Thoracic aorta (tissue), 2 donors: ENCODE data around the gene B4GAT1. TPM values are rescaled to one million over a fixed set of nuclear protein-coding genes. Genes with fewer than 3 reads are reported as not detected.
"Not testable (repeated sequence)": the region's sequence is repeated elsewhere in the genome, so short reads cannot be mapped to it uniquely, and the experiment has no call there.

ENCODE experiments used
- ATAC-seq: fragments of 150-250 bp; one replicate; pipeline ENCODE4 v1.8.0; 2017; ENCODE audit warnings: low read depth; ENCODE audit not compliant: insufficient number of reproducible peaks, low FRiP score
- DNase-seq: peaks from one replicate; pipeline ENCODE4 v3.0.0-alpha.2; 2020; ENCODE audit warnings: low spot score
- H3K27ac ChIP-seq, 2 donors: fragments of 200-600 bp; sonication (generic); 1 replicate in 1 of 2; 2 replicates in 1 of 2; pipeline ENCODE4 v1.5.1; 2016; ENCODE audit warnings: mild to moderate bottlenecking in 2 of 2, moderate library complexity in 2 of 2
- H3K27me3 ChIP-seq: fragments of 200-600 bp; sonication (generic); replicated peaks from 2 replicates; pipeline ENCODE4 v1.6.0; 2016; ENCODE audit warnings: mild to moderate bottlenecking; ENCODE audit not compliant: insufficient read depth
- H3K36me3 ChIP-seq: fragments of 200-600 bp; sonication (generic); one replicate; pipeline ENCODE4 v1.5.1; 2016
- H3K4me1 ChIP-seq, 2 donors: fragments of 200-600 bp; sonication (generic); 1 replicate in 1 of 2; 2 replicates in 1 of 2; pipeline versions ENCODE4 v1.5.1 to v1.6.0; 2016; ENCODE audit warnings: low read depth in 2 of 2, mild to moderate bottlenecking in 1 of 2; ENCODE audit not compliant: control insufficient read depth in 1 of 2
- H3K4me3 ChIP-seq: fragments of 200-600 bp; sonication (generic); 2 replicates; pipeline ENCODE4 v1.5.1; 2016; ENCODE audit warnings: mild to moderate bottlenecking
- H3K9me3 ChIP-seq: fragments of 200-600 bp; sonication (generic); 2 replicates; pipeline ENCODE4 v1.5.1; 2016
- total RNA-seq, 2 donors: library from RNA; depleted of rRNA; stranded (reverse); fragments of >200 nt; gene quantifications; one replicate each; pipeline versions ENCODE4 v1.1.0 to v1.2.3, GENCODE V29; 2016
- TF ChIP-seq, protein P1 (sequence below): fragments of 200-600 bp; sonication (generic); IDR thresholded peaks from one replicate; pipeline ENCODE4 v1.5.1; 2019; ENCODE audit warnings: antibody characterized with exemption

B4GAT1 gene
- total RNA-seq, 2 donors from 2014 or later, result 15.7 to 34.1 TPM

- Histone ChIP-seq H3K27me3 (no peaks in the 10 kb centered on the region), H3K36me3 (no peaks in the 10 kb centered on the region), H3K4me1 (peaks cover under 1 to 9% of the 10 kb centered on the region in 2 donors), H3K27ac (no peak overlapping the region), H3K4me3 (no peak overlapping the region), H3K9me3 (no peaks in the 10 kb centered on the region)
- DNase-seq (no peak), ATAC-seq (no peak)
- TF ChIP-seq, protein P1, sequence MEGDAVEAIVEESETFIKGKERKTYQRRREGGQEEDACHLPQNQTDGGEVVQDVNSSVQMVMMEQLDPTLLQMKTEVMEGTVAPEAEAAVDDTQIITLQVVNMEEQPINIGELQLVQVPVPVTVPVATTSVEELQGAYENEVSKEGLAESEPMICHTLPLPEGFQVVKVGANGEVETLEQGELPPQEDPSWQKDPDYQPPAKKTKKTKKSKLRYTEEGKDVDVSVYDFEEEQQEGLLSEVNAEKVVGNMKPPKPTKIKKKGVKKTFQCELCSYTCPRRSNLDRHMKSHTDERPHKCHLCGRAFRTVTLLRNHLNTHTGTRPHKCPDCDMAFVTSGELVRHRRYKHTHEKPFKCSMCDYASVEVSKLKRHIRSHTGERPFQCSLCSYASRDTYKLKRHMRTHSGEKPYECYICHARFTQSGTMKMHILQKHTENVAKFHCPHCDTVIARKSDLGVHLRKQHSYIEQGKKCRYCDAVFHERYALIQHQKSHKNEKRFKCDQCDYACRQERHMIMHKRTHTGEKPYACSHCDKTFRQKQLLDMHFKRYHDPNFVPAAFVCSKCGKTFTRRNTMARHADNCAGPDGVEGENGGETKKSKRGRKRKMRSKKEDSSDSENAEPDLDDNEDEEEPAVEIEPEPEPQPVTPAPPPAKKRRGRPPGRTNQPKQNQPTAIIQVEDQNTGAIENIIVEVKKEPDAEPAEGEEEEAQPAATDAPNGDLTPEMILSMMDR, result no peak
Observed at GRCh38 chr11:66322732-66323427, 24.5 kb downstream of the B4GAT1 start.

- Histone ChIP-seq H3K27ac (no peak overlapping the region), H3K4me1 (peaks cover 8 to 18% of the 10 kb centered on the region in 2 donors)
Observed at GRCh38 chr11:66321606-66322005, 25.8 kb downstream of the B4GAT1 start.

DNA sequence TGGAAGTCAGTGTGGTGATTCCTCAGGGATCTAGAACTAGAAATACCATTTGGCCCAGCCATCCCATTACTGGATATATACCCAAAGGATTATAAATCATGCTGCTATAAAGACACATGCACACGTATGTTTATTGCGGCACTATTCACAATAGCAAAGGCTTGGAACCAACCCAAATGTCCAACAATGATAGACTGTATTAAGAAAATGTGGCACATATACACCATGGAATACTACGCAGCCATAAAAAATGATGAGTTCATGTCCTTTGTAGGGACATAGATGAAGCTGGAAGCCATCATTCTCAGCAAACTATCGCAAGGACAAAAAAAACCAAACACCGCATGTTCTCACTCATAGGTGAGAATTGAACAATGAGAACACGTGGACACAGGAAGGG is 26.7 kb downstream of the B4GAT1 start:
- ATAC-seq, DNase-seq: not testable (repeated sequence)
- H3K4me1 ChIP-seq, result peaks cover 11 to 24% of the 10 kb centered on the region in 2 donors

More at GRCh38 chr11:66321606-66322005, 25.8 kb downstream of the B4GAT1 start:
- no peaks in the 10 kb centered on the region for H3K36me3 ChIP-seq
- TF ChIP-seq, protein P1, result no peak
- no peak for ATAC-seq
- no peak for DNase-seq
- H3K9me3 ChIP-seq, result no peaks in the 10 kb centered on the region
- no peak overlapping the region for H3K4me3 ChIP-seq
- no peaks in the 10 kb centered on the region for H3K27me3 ChIP-seq

DNA sequence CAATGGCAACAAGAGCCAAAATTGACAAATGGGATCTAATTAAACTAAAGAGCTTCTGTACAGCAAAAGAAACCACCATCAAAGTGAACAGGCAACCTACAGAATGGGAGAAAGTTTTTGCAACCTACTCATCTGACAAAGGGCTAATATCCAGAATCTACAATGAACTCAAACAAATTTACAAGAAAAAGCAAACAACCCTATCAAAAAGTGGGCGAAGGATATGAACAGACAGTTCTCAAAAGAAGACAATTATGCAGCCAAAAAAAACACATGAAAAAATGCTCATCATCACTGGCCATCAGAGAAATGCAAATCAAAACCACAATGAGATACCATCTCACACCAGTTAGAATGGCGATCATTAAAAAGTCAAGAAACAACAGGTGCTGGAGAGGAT is 27.1 kb downstream of the B4GAT1 start:
- not testable (repeated sequence) for H3K27me3 ChIP-seq, DNase-seq

More for the DNA sequence above, 26.7 kb downstream of the B4GAT1 start:
- not testable (repeated sequence) for H3K27ac ChIP-seq, H3K27me3 ChIP-seq, H3K9me3 ChIP-seq, H3K4me3 ChIP-seq, H3K36me3 ChIP-seq

DNA sequence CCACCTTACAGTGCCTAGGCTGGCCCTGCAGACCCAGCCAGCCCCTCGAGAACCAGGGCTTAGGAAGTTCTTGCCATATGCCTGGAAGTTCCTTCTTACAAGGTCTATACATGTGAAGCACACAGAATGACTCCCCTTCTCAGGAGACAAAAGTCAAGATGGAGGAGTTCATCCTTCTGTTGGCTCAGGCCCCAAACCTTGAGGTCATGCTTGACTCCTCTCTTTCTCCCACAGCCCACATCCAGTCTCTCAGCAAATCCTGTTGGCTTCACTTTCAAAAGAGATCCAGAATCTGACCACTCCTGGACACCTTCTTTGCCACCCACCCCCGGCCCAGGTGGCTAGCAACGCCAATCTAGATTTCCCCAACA is 28.8 kb downstream of the B4GAT1 start:
- no peak overlapping the region for H3K4me3 ChIP-seq
- peaks cover 11 to 28% of the 10 kb centered on the region in 2 donors for H3K4me1 ChIP-seq
- H3K36me3 ChIP-seq, result no peaks in the 10 kb centered on the region
- no peak for ATAC-seq
- no peak for DNase-seq
- H3K27me3 ChIP-seq, result peaks cover 5% of the 10 kb centered on the region
- H3K9me3 ChIP-seq, result no peaks in the 10 kb centered on the region
- H3K27ac ChIP-seq, result peak overlapping the region in 1 of 2 donors; percentile 9
- TF ChIP-seq, protein P1, result no peak

More for the DNA sequence above, 27.1 kb downstream of the B4GAT1 start:
- H3K9me3 ChIP-seq, H3K27ac ChIP-seq, H3K4me3 ChIP-seq, H3K36me3 ChIP-seq, ATAC-seq: not testable (repeated sequence)
- peaks cover 11 to 28% of the 10 kb centered on the region in 2 donors for H3K4me1 ChIP-seq

DNA sequence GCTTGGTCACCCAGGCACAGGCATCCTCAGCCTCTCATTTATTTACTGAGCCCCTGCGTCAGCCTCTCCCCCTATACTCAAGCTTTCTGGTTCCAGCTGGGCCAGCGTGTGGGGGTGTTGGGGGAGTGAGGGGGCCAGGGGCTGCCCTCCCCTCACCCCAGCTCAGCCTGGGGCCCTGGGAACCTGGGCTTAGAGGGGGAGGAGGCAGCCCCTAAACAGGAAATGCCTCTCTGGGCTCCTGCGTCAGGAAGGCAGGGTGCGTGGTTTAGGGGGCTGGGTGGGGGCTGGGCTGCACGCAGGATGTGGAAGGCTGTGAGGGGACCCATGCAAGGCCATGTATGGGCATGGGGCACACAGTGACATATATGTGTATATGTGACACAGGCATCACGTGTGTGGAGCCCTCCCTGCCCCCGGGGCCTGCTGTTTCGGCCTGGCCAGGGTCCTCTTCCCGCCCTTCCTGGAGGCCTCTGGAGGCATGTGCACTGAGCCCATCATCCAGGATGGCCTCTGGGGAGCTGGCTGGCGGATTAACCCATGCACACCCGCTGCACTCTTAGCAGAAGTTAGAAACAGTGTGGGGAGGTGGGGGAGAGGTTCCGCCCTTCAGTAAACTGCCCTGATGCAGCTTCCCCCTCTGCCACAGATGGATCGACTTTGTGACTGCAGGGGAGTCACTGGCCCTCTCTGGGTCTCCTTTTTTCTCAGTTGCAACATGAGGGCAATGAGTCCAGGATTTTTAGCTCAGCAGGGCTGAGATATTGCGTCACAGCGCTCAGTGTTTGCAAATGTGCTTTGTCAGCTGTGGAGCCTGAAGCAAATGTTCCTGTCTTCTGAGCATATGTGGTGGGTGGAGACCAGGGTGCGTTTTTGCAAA is 29.5 kb downstream of the B4GAT1 start:
- ATAC-seq, result no peak
- Histone ChIP-seq H3K9me3 (no peaks in the 10 kb centered on the region), H3K4me1 (peaks cover 11 to 32% of the 10 kb centered on the region in 2 donors), H3K36me3 (no peaks in the 10 kb centered on the region), H3K27ac (peak overlapping the region in 1 of 2 donors; percentile 9), H3K27me3 (peaks cover 5% of the 10 kb centered on the region), H3K4me3 (peak overlapping the region; percentile 71)
- TF ChIP-seq, protein P1, result no peak
- no peak for DNase-seq
